HepG2 (cell line): ENCODE measurements around the gene RAB18. TPM values are rescaled to one million over a fixed set of nuclear protein-coding genes. Genes with fewer than 3 reads are reported as not detected.

Source experiments
- ATAC-seq: fragments of 200-7000 bp; cut with Tn5 transposase; 3 replicates; pipeline ENCODE4 v1.9.1; 2020; ENCODE audit warnings: mild to moderate bottlenecking, moderate library complexity
- BruUV-seq: library from RNA; stranded (reverse); fragments of 400-500 nt; replicated peaks from 2 replicates; lab custom pipeline; 2021; lab: Mats Ljungman, UMichigan
- CTCF ChIA-PET: fragments of 300-600 bp; formaldehyde crosslinking; extraction: SDS; loops from one replicate; lab custom pipeline; 2021; ENCODE audit warnings: low total read pairs, inconsistent platforms, low intra/inter-chr PET ratio; lab: Yijun Ruan, JAX
- POLR2A ChIA-PET: fragments of 350-600 bp; sonication (Branson Sonifier 250); formaldehyde crosslinking; loops from one replicate; lab custom pipeline; 2020; ENCODE audit warnings: antibody characterized with exemption, inconsistent platforms; lab: Yijun Ruan, JAX
- DNase-seq: peaks from one replicate; pipeline ENCODE4 v3.0.0-alpha.2; 2015; ENCODE audit warnings: low spot score
- FAIRE-seq: peaks from 3 replicates; lab custom pipeline; 2011; peaks lifted over from hg19 to GRCh38; lab: Jason Lieb, UNC
- H2AFZ ChIP-seq: one replicate; pipeline ENCODE4 v1.6.1; 2011; ENCODE audit warnings: low read length, inconsistent platforms
- H3K27ac ChIP-seq: fragments of 300-600 bp; 3 replicates; pipeline ENCODE4 v1.8.0; 2011; ENCODE audit warnings: mixed run types, mild to moderate bottlenecking, mixed read lengths, low read length, inconsistent platforms; ENCODE audit not compliant: insufficient read depth; ENCODE audit errors: extremely low read length
- H3K27me3 ChIP-seq, 2 experiments: fragments of 200-600 bp in 1 of 2; 2 replicates in 1 of 2; 3 replicates in 1 of 2; pipeline versions ENCODE4 v1.6.0 to v1.8.0; 2011; ENCODE audit warnings: low read length in 2 of 2, mild to moderate bottlenecking in 2 of 2, moderate library complexity in 2 of 2, inconsistent platforms in 1 of 2; ENCODE audit not compliant: insufficient read depth in 2 of 2, control insufficient read depth in 1 of 2
- H3K36me3 ChIP-seq, 2 experiments: fragments of 200-600 bp in 1 of 2; replicated peaks in 1 of 2; 2 replicates in 1 of 2; 3 replicates in 1 of 2; pipeline versions ENCODE4 v1.5.1 to v1.8.0; 2011; ENCODE audit warnings: low read length in 2 of 2, inconsistent platforms in 1 of 2; ENCODE audit not compliant: insufficient read depth in 2 of 2, control insufficient read depth in 1 of 2
- H3K4me1 ChIP-seq: 2 replicates; pipeline ENCODE4 v1.5.1; 2012; ENCODE audit warnings: low read length, inconsistent platforms; ENCODE audit not compliant: insufficient read depth
- H3K4me2 ChIP-seq: 2 replicates; pipeline ENCODE4 v1.6.0; 2011; ENCODE audit warnings: low read depth, low read length, inconsistent platforms
- H3K4me3 ChIP-seq, 3 experiments: fragments of 200-600 bp in 1 of 3; sonication (generic), shearing (Covaris generic) in 1 of 3; replicated peaks in 1 of 3; 2 replicates each; pipeline ENCODE4 v1.5.1; 2011 to 2016; ENCODE audit warnings: low read length in 3 of 3, inconsistent platforms in 2 of 3, low read depth in 2 of 3, mild to moderate bottlenecking in 2 of 3, control low read depth in 1 of 3, mixed read lengths in 1 of 3; ENCODE audit not compliant: insufficient read depth in 1 of 3
- H3K79me2 ChIP-seq: one replicate; pipeline ENCODE4 v1.6.1; 2011; ENCODE audit warnings: low read length, inconsistent platforms; ENCODE audit not compliant: insufficient read depth
- H3K9ac ChIP-seq: 2 replicates; pipeline ENCODE4 v1.6.0; 2011; ENCODE audit warnings: mild to moderate bottlenecking, low read depth, low read length, inconsistent platforms; ENCODE audit not compliant: insufficient read depth
- H3K9me3 ChIP-seq: 2 replicates; pipeline ENCODE4 v1.5.1; 2012; ENCODE audit warnings: mild to moderate bottlenecking, low read length
- H4K20me1 ChIP-seq: 2 replicates; pipeline ENCODE4 v1.6.0; 2011; ENCODE audit warnings: inconsistent platforms, mild to moderate bottlenecking, low read length, moderate library complexity; ENCODE audit not compliant: insufficient read depth
- AKAP8 ChIP-seq: sonication (generic); formaldehyde crosslinking; IDR thresholded peaks from 2 replicates; pipeline ENCODE4 v1.5.1; 2020; ENCODE audit warnings: mild to moderate bottlenecking, missing genetic modification reagents
- ASH2L ChIP-seq: fragments of 300-600, 200-600 bp; sonication (generic); IDR thresholded peaks from 2 replicates; pipeline ENCODE4 v1.7.0; 2017; ENCODE audit warnings: low read depth, mild to moderate bottlenecking, moderate library complexity, mixed read lengths, low read length; ENCODE audit not compliant: insufficient read length
- FOSL2 ChIP-seq: sonication (generic); formaldehyde crosslinking; IDR thresholded peaks from 2 replicates; pipeline ENCODE4 v1.4.0; 2020; ENCODE audit warnings: missing genetic modification reagents
- NFKBIZ ChIP-seq: IDR thresholded peaks from 2 replicates; pipeline ENCODE4 v1.6.1; 2018; ENCODE audit warnings: missing genetic modification reagents, missing compliant biosample characterization
- RBAK ChIP-seq: sonication (generic); formaldehyde crosslinking; IDR thresholded peaks from 2 replicates; pipeline ENCODE4 v1.5.1; 2020; ENCODE audit warnings: mild to moderate bottlenecking, missing genetic modification reagents
- ZNF180 ChIP-seq: sonication (generic); formaldehyde crosslinking; IDR thresholded peaks from 2 replicates; pipeline ENCODE4 v1.4.0; 2020; ENCODE audit warnings: low read depth, missing genetic modification reagents, borderline replicate concordance
- ZNF614 ChIP-seq: IDR thresholded peaks from 2 replicates; pipeline ENCODE4 v1.6.1; 2018; ENCODE audit warnings: missing biosample characterization, missing genetic modification reagents, inconsistent platforms, borderline replicate concordance
- ZNF713 ChIP-seq: sonication (generic); formaldehyde crosslinking; IDR thresholded peaks from 2 replicates; pipeline ENCODE4 v1.4.0; 2020; ENCODE audit warnings: mild to moderate bottlenecking, missing genetic modification reagents
- ZNF777 ChIP-seq: sonication (generic); formaldehyde crosslinking; IDR thresholded peaks from 2 replicates; pipeline ENCODE4 v1.4.0; 2020; ENCODE audit warnings: missing genetic modification reagents
- WGBS: methylation state at CpG from one replicate; pipeline ENCODE4 v1.1.6; 2017; ENCODE audit warnings: low lambda C conversion rate; 5-methylcytosine and 5-hydroxymethylcytosine counted together
- in situ Hi-C: cut with HindIII; loops from 2 replicates; pipeline ENCODE4 v1.10.0; 2017; ENCODE audit warnings: low pct_unique_long_range_greater_than_20kb; ENCODE audit not compliant: extremely low pct_ligation_motif_present
- intact Hi-C: fragments of 100-400 bp; cut with micrococcal nuclease; formaldehyde crosslinking; loops from one replicate; pipeline ENCODE4 v1.10.0; 2022; ENCODE audit not compliant: unreplicated experiment
- polyA plus RNA-seq, 8 experiments: library from polyadenylated mRNA; depleted of rRNA in 3 of 8; stranded (reverse) in 7 of 8; unstranded in 1 of 8; fragments of >200 nt; fragmentation: Illumina TruSeq in 4 of 8; extraction: Trizol in 4 of 8; gene quantifications; 2 replicates each; pipeline versions ENCODE4 v1.2.1 to v1.2.3, GENCODE V29; 2011 to 2016; ENCODE audit warnings: low read depth in 4 of 8, missing spikeins in 1 of 8, mixed read lengths in 1 of 8; ENCODE audit not compliant: insufficient read depth in 1 of 8
- total RNA-seq, 5 experiments: library from RNA; depleted of rRNA; stranded (reverse); fragments of >200 nt; fragmentation: Illumina TruSeq; extraction: Trizol; gene quantifications; 2 replicates each; pipeline ENCODE4 v1.2.3, GENCODE V29; 2016; ENCODE audit warnings: low read depth in 1 of 5
- TF ChIP-seq, protein P1 (sequence below): sonication (generic); formaldehyde crosslinking; IDR thresholded peaks from 2 replicates; pipeline ENCODE4 v1.5.1; 2020; ENCODE audit warnings: mild to moderate bottlenecking, missing genetic modification reagents, borderline replicate concordance

The RAB18 gene
- total and polyA plus RNA-seq, 2 of the 13 experiments (the other 11 are each of a cell fraction or from before 2014, with no cell fraction given): 22.3 to 69.1 TPM

DNA sequence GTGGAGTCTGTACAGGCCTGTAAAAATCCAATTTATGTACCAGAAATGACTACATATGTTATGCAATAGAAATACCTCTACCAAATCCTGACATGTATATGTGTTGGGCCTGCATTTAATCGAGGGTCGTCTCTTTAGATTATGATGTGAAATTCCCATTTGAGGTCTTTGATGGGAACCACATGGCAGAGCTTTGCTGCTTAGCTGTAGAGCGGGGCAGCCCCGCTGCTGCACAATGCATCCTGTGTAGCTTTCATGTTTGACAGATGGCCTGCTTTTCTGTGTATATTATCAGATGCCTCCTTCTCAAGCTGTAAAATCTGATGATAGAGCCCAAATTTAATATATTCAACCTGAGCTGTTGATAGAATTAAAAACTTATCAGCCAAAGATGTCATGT is 65.8 kb downstream of the RAB18 start:
- POLR2A ChIA-PET: no interaction called here
- H3K4me3 ChIP-seq: no peak overlapping the region
- H3K79me2 ChIP-seq: no peaks in the 10 kb centered on the region
- CTCF ChIA-PET: no interaction called here
- intact Hi-C loops (no loop called here), in situ Hi-C loops (loop anchor here (25.0 kb wide), 2 partner anchors 667 to 817 kb away; no protein-coding TSS in a partner anchor)
- no TSS peak for BruUV-seq
- DNase-seq (no peak), FAIRE-seq (no peak), ATAC-seq (no peak)
- H4K20me1 ChIP-seq: no peaks in the 10 kb centered on the region
- no peak overlapping the region for H3K9ac ChIP-seq
- no peaks in the 10 kb centered on the region for H3K9me3 ChIP-seq
- 39% methylated on average over 4 of the region's 4 CpGs for WGBS
- no peak overlapping the region for H3K4me2 ChIP-seq
- no peaks in the 10 kb centered on the region for H3K27me3 ChIP-seq
- H2AFZ ChIP-seq: no peak overlapping the region
- no peak overlapping the region for H3K27ac ChIP-seq
- H3K36me3 ChIP-seq: no peaks in the 10 kb centered on the region
- no peak for TF ChIP-seq AKAP8
- TF ChIP-seq ZNF180 (CRISPR knock-in tag): no peak
- TF ChIP-seq NFKBIZ (CRISPR knock-in tag): no peak
- TF ChIP-seq ASH2L: no peak
- no peak for TF ChIP-seq RBAK (CRISPR knock-in tag)
- TF ChIP-seq ZNF713: no peak
- no peak for TF ChIP-seq ZNF614 (CRISPR knock-in tag)
- TF ChIP-seq ZNF777 (CRISPR knock-in tag): no peak
- TF ChIP-seq FOSL2: no peak
- TF ChIP-seq, protein P1, sequence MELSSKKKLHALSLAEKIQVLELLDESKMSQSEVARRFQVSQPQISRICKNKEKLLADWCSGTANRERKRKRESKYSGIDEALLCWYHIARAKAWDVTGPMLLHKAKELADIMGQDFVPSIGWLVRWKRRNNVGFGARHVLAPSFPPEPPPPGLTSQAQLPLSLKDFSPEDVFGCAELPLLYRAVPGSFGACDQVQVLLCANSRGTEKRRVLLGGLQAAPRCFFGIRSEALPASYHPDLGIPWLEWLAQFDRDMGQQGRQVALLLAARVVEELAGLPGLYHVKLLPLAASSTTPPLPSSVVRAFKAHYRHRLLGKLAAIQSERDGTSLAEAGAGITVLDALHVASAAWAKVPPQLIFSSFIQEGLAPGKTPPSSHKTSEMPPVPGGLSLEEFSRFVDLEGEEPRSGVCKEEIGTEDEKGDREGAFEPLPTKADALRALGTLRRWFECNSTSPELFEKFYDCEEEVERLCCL (CRISPR knock-in tag): no peak
- no peaks in the 10 kb centered on the region for H3K4me1 ChIP-seq
